ENCODE data around the gene SULT1A1.

DNA sequence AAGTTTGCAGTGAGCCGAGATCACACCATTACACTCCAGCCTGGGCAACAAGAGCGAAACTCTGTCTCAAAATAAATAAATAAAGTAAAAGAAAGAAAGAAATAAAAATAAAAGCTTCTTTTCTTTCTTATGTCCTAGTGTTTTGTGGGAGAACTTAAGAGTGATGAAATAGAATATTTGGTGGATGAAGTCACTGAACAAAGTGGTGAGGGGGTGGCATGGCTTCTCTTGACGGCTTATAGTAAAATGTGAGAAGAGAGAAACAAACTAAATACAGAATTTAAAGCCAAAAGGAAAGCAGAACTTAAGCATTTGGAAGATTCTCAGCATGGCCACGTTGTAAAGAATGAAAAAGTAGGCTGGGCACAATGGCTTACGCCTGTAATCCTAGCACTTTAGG is 40.8 kb downstream of the SULT1A1 start:
- TF ChIP-seq CTCF (IDR thresholded peaks at IDR 0.05) = no peak
- TF ChIP-seq POLR2A (IDR thresholded peaks at IDR 0.05) = no peak
